DND-41 (cell line): Measurements from ENCODE around the gene SOX5.

Experiments used
- CTCF ChIP-seq: IDR thresholded peaks from 2 replicates; pipeline ENCODE4 v1.5.1; 2012; ENCODE audit warnings: borderline replicate concordance, low read length, moderate library complexity, mild to moderate bottlenecking; ENCODE audit not compliant: poor library complexity, severe bottlenecking; ENCODE audit errors: extremely low read depth
- EZH2 ChIP-seq: IDR thresholded peaks from 3 replicates; pipeline ENCODE4 v1.6.1; 2012; ENCODE audit warnings: borderline replicate concordance, low read depth, mild to moderate bottlenecking, moderate library complexity, low read length, inconsistent platforms; ENCODE audit not compliant: severe bottlenecking

GRCh38 chr12:23655112-23655511, 294.4 kb downstream of the SOX5 start:
- no peak for TF ChIP-seq CTCF
- TF ChIP-seq EZH2, result no peak
